Cortex of kidney (tissue), 1 donor: ENCODE data around the gene RFTN1.

ENCODE experiments used
- DNase-seq: peaks from one replicate; lab custom pipeline; 2025; lab: John Stamatoyannopoulos, UW

RFTN1 gene

DNA sequence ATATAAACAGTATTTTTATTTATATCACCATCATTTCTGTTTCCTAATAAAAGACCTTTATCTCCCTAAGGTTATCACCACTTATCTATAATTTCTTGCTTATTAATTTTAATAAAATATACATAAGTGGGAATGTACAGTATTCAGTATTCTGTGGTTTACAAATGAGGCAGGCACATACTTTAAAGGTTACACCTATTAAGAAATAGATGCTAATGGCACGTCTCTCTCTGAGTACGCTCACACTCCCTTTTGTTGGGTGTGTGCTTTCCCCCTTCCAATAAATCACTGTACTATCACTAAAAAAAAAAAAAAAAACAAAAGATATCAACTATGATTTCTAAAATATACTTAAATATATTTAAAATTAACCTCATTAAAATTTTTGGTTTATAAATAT lies 239.6 kb downstream of the RFTN1 start:
- no peak for DNase-seq

DNA sequence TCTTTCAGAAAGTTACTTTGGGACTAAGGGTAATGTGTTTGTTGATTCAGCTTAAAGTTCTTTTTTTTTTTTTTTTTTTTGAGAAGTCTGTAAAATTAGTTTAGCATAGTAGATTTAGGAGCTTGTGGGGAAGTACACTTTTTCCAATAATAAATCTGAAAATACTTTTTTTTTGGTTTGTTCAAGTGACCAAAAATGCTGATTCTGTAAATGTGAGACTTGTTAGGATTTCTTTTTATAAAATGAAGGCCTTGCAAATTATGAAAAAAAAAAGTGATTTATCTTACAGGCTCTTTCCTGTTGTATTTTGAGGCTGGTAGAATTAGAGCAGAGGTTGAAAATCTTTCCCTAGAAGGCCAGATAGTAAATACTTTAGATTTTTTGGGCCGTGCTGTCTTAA lies 240.9 kb downstream of the RFTN1 start:
- DNase-seq = no peak

DNA sequence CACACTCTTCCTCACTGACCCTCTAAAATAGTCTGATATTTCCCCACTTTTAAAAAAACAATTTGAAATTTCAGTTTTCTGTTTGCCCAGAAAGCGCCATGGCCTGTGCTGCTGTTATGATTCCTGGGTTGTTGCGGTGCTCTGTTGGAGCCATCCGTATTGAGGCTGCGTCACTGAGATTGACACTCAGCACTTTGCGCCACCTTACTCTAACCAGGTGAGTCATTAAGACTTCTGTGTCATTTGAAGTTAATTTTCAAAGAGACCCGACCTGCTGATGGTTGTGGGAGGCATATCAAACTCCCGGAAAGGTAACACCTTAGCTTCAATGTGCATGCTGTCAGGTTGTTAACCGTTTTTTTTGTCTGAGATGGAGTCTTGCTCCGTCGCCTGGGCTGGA lies 242.6 kb downstream of the RFTN1 start:
- no peak for DNase-seq

DNA sequence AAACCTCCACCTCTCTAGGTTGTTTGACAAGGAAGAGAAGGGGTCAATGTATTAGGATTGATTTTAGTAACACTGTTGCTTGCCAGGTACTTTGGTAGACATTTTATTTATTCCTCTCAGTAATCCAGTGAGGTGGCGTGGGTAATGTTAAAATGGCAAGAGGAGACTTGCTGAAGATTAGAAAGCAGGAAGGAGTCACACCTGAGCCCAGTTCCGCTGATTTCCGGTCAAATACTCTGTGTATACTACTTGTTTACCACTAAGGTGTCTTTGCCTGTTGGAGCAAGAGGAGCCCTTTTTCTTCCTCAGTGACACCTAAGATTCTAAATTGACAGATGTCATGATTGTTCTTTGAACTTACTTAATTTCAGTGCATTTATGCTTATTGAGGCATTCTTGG lies 246.8 kb downstream of the RFTN1 start:
- DNase-seq = no peak
